Inflammatory macrophage (primary cell): Measurements from ENCODE around the gene TFAP2B.

Source experiments
- DNase-seq, 2 donors: peaks; one replicate each; pipeline ENCODE4 v3.0.0-alpha.2; 2020 to 2022
- total RNA-seq, 18 experiments: gene quantifications; one replicate each; lab custom pipeline; 2026; ENCODE audit warnings: mixed read lengths in 6 of 18, inconsistent platforms in 2 of 18; lab: John Stamatoyannopoulos, UW

The TFAP2B gene
- 0 to 0.07 (median 0) reads per million in 18 experiments for total RNA-seq

DNA sequence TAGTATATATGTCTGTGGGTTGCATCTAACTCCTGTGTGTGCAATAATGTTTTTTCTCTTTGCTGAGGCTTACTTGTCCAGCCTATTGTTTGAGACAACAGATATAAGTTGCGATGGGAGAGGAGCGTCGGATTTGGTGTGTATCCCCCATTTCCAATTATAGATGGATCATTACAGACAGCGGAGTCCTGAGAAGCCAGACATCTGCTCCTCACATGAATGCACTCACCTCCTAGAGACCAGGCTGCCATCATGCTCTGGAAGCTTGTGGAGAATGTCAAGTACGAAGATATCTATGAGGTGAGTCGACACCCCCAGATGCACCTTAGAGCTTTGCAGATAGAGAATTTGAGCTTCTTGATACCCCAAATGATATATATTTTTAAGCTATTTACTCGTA is at the start of gene TFAP2B:
Gene TFAP2B (plus strand): TSS at position 199 of the 400 bp plus-strand sequence. CDS start 21 bp downstream, at position 220.
- DNase-seq: no peak

DNA sequence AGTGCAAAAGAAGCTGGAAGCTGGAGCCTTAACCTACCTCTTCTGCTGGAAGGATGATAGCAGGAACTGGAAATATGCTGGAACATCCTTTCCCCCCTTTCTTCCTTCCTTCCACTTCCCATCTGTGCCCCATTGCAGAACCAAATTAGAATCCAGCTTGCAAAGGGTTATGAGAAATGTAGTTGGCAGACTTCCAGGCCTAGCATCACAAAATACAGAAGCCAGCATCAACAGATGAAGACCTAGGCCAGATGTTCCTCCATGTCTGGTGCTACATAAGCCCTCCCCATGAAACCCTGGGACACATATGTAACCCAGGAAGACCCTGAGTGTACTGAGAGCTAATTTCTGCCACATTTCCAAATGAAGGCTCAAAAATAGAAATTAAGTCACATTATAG is 40.0 kb upstream of the TFAP2B start:
- DNase-seq: no peak

DNA sequence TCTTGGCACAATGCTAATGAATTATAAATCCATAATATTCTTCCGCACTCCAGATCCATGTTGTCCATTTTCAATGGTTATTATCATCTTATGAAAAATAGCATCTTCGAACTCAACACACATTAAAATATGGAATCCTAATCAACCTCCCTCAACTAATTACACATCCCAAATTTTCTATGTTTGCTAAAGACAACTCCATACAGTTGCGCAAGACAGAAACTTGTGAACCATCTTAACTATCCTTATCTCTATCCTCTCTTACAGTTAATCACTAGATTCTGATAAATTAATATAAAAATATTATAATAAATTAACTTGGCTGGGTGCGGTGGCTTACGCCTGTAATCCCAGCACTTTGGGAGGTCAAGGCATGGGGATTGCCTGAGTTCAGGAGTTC is 38.3 kb upstream of the TFAP2B start:
- no peak for DNase-seq

DNA sequence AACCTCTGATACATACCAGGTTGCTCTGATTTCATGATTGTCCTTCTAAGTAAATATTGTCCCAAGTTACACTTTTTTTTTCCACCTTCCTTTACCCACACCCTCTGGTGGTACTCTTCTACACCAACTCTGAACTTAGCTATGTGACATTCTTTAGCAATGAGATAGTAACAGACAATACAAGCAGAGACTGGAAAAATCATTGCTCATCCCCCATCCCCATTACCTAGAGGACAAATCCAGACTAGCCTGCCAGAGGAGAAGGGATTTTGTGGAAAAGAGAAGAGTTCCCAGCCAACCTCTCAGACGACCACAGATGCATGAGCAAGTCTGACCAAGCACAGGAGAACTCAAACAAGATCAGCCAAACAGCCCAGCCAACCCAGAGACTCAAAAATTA is 32.8 kb upstream of the TFAP2B start:
- DNase-seq: no peak

DNA sequence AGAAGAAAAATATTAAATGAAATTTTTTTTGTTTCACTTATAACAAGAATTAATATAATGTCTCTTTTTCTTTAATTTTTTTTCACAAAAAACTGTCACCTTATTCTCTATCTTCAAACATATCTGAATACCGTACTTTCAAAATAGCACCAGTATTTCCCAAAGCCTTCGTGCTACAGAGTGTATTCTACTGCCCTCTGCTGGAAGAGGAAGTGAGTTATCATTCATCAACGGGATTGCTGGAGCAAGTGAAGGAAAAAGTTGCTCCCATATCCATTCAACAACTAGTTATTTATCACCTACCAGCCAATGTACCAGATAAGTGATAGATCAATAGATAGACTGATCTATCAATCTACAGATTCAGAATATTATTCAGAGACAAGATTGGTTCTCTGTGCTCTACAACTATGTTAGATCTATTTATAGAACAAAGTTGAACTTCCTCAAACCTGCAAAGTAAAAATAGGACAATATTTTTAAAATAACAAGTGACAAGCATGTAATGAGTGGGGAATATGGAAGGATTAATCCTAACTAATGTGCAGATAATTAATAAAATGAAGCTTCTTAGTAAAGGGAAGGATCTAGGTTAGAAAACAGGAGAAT is 26.7 kb upstream of the TFAP2B start:
- peak; percentile 40 to 41 for DNase-seq

DNA sequence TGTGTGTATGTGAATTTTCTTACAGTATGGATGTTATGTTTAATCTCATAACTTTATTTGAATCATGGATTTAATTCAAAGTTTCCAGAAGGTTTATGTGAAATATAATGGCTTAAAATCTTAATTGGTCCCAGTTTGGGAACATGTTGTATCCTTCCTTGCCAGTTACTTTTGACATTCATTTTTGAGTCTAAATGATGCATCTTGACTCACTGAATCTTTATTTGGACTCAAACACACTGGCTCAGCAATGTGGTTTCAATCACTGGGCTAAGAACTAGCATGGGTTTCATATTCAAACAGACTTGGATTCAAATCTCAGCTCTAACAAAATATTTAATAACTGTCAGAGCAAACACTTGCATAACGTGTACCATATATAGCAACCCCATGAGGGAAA is 25.9 kb upstream of the TFAP2B start:
- no peak for DNase-seq

DNA sequence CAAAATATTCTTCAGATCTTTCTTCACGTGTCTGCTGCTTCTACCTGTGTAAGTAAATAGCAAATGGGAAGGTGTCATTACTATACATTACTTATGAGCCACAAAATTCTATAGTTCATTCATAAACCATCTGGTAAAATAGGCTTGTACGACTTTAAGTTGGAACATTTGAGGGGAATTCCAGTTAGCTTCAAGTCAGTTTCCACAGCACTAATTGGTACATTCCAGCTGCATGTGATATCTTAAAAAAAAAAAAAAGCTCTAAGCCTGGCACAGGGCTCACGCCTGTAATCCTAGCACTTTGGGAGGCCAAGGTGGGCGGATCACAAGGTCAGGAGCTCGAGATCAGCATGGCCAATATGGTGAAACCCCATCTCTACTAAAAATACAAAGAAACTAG is 23.1 kb upstream of the TFAP2B start:
- DNase-seq: no peak

DNA sequence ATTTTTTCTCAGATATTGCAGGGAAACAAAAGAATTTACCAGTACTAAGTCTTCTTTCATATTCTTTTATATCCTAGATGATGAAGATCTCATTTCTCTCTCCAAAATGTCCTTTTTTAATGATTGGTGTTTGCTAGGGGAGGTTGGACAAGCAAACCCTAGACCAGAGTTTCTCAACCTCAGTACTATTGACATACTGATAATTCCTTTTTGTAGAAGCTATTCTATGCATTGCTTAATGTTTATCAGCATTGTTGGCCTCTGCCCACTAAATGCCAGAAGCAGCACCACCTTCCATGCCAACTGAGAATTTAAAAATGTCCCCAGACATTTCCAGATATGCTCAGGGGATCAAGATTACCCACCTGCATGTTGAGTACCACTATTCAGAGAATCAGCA is 14.4 kb upstream of the TFAP2B start:
- DNase-seq: no peak

DNA sequence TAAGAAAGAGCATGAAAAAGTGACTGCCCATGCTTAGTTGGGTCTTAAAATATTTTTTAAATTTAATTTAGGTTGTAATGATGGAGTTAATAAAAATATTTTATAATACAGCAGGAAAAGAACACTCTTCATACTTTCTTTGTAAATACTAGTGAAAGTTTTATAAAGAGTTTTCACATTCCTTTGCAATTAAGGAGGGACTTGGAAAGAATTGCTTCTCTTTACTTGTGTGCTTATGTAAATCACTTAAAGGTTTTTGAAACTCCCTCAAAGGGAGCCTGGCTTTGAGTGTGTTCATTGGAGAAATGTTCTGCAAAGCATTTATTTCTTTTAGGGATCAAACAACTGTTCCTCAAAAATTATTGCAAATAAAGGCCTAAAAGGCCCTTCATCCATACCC is 11.6 kb upstream of the TFAP2B start:
- DNase-seq: no peak

DNA sequence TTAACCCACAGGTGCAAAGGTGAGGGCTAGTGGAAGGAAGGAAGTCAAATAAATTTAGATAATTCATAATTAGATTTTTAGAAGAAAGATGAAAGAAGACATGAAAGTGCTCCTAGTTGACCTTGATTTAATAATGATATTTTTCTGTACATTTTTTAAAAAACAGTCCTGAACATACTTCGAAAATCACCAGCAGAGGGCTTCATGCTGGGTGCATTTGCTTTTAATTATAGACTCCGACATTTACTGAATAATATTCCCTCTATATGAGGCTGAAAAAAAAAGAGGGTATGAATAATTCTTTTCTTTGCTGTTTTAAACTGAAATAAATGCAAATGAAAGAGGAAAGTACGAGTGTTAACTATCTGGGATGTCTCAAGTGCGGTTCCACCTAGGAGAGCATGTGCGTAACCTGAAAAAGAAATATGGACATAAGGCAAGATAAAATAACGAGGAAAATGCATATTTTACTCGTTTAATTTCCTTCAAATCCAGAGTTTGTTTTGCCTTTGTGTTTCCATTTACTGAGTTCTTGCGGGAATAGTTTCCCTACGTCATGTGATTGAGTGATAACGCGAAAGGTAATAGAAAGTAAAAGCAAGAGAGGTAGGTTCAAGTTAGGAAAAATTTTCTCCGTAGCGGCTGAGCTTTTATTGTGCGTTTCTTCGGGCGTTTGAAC is 3.1 kb upstream of the TFAP2B start:
- DNase-seq: peak in 1 of 2 donors; percentile 10

DNA sequence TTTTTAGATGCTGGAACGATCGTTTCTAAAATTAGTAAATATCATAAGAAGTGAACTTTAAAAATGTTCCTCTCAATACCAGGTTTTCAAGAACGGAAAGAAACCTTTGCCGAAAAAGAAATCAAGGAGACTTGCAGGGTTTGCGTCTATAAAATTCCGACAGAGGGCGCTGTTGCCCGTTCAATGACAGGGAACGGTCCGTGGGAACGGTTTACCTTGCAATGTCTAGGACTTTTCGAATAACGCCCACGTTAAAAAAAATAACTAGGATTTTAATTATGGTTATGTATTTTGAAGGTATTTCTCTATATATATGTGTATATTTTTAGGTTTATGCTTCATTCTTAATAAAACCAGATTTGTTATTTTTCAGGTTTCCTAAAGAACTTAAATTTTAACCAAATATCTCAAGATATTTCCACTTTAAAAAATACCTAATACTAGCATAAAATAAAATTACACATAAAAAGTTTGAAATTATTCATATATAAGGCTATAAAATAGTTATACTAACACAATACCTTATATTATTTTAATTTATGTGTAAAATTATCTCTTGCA is 2.5 kb upstream of the TFAP2B start:
- DNase-seq: peak; percentile 77 to 78

DNA sequence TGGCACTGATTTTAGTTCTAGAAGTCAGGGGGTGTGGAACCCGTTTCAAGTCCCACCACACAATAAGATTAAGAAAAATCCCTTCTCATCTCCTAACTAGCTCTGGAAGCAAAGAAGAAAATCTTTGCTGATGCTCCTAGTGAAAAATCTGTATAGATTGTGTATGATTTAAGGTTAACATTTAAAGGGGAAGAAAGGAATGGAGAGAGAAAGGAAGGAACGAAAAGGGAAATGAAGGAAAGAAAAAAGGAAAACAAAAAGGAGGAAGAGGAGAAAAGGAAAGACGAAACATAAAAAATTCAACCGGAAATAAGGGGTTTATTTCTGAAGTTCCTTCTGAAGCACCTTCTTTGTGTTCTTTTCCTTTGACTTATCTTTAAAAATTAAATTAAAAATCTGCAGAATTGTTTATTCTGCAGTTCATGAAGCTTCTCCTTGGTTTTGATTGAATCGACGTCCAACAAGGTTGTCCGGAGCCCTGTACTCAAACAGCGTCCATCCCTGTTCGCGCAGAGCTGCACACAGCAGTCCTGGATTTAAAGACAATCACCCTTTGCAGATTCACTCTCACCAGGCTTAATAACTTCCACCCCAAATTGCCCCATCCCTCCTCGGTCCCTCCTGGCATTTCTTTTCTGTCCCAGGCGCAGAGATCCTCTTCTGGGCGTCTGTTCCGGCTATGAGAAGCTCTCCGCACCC is 1.6 kb upstream of the TFAP2B start:
- no peak for DNase-seq

DNA sequence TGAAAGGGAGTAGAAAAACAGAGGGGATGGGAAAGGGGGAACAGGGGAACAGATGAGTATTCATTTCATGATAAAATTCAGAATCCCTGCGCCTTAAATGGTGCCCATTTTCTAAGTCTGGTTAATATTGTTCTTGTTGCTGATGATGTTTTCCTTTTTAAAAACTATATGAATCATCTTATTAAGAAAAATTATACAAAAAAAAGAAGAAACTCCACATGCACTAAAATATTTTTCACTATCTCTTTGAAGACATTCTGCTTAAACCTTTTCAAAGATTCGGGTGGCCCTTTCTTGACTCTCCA is 1.1 kb upstream of the TFAP2B start:
- DNase-seq: no peak

DNA sequence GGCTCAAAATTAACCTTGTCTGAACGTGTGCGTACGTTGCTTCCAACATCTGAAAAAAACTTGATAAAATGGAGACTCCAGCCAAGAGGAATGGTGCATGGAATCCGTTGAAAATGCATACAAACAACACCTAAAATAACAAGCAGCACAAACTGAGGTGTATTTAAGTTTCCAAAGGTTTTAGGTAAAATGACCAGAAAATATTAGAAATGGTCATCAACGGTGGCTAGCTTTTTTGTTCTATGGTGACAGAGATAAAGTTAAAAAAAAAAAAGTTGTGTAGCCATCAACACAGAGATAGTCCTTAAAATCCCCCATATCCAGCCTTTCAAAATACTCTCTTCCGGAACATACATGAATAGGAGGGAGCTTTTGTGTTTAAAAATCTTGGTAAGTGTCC is 651 bp upstream of the TFAP2B start:
- no peak for DNase-seq

DNA sequence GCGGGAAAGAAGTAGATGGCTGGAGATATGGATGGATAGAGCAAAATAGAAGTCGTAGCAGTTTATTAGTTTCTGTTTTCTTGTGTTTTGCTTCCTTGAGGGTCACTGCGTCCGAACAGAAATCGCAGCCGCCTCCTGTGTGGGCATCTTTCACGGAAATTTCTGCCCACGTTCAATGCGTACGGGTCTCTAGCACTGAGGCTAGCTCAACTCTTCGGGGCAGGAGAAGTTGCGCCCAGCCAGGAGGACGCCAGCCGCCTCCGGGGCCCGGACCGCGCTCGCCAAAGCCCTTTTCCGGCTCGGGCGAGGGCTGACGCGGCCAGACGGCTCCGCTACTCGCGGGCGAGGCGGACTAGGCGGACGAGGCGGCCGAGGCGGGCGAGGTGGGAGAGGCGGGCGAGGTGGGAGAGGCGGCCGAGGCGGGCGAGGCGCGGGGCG is 814 bp downstream of the TFAP2B start:
- DNase-seq: no peak

DNA sequence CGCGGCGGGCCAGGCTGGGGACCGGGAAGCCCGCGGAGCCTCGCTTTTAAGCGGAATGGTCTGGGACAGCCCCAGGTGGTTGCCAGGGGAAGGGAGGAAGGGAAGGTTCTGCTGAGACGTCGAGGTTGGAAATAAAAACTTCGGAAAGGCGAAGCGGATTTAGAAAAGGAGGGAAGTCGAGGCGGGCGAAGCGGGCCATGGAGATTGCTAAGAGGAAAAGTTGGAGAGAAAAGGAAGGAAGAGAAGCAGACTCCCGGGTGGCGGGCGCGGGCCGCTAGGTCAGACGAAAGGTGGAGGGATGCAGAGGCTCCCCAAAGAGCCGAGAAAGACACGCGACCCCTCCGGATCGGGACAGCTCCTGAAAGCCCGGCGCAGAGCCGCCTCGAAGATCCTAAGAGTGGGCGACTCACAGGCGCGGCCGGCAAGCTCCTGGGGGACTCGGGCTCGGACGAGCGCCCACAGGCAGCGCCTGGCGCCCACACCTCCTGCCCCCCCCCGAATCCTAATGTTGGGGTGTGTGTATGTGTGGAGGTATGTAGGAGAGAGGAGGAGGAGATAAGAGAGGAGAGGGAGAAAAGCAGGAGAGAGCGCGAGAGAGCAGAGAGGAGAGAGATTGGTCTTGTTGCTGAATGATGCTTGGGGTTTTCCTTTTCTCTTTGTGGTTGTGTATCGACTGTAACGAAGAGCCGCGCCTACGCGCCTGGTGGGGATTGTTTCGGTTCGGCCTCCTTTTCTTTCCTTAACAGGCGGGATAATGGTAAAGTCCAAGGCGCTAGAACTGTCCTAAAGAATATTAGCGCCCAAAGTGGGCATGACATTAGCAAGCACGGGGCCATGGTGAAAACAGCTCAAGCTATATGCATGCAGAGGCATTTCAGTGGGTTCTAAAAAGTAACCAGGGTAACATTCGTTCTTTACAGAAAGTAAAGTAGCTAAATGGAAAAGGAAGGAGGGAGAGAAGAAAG is 1.5 kb downstream of the TFAP2B start:
- DNase-seq: no peak

DNA sequence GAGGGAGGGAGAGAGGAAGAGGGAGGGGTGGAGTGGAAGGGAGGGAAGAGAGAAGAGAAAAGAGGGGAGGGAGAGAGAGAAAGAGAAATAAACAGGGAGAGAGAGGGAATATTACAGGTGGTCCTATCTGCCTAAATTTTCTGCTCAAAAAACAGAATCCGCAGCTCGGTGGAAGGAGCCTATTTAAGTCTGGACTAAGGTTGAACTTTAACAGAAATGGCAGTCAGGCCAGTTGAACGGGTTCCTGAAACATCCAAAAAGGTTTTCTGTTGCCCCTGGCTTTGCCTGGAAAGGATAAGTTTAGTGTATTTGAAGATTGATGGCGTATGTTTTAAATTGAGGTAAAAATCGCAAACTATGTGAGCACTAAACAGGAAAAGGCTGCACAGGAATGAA is 2.2 kb downstream of the TFAP2B start:
- no peak for DNase-seq

DNA sequence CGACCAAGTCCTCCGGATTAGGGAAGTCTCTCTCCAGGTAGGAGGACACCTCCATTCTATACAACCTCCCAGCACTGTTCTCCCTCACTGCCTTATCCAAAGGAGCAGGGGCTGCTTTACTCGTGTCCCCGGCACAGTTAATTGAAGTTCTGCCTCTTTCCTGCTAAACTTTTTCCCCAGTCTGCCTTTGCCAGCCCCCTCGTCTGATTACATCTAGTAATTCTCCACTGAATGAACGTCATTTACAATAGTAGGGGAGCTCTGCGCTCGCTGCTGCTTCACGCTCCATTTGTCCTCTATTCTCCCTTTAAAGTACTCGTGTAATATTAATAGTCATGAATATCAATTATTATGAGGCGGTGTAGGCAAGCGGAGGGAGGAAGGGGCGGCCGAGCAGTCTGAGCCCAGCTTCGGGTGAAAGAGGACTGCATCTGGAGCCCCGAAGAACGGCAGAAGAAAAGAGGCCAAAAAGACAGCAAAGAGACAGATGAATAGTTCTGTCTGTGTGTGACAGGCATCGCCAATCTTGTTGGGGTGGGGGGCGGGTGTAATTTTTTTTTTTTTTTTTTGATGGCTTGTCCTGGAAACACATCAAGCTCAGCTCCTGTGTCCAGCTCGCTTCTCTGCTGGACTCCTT is 2.9 kb downstream of the TFAP2B start:
- DNase-seq: no peak

DNA sequence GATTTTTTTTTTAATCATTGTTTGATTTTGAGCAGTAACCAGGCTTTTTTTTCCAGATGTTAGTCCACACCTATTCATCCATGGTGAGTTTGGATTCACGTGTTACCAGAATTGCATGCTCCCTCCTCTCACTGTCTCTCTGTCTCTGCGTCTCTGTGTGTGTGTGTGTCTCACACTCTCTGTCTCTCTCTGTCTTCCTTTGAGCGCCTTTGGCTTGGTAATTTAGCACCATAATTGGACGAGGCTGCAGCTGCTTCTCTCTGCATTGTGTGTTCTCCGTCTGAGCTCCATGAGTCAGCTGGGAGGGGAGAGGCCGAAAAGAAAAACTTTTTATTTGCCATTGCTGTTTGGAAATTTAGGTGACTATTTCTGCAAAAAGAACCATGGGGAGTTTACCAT is 3.4 kb downstream of the TFAP2B start:
- DNase-seq: no peak

DNA sequence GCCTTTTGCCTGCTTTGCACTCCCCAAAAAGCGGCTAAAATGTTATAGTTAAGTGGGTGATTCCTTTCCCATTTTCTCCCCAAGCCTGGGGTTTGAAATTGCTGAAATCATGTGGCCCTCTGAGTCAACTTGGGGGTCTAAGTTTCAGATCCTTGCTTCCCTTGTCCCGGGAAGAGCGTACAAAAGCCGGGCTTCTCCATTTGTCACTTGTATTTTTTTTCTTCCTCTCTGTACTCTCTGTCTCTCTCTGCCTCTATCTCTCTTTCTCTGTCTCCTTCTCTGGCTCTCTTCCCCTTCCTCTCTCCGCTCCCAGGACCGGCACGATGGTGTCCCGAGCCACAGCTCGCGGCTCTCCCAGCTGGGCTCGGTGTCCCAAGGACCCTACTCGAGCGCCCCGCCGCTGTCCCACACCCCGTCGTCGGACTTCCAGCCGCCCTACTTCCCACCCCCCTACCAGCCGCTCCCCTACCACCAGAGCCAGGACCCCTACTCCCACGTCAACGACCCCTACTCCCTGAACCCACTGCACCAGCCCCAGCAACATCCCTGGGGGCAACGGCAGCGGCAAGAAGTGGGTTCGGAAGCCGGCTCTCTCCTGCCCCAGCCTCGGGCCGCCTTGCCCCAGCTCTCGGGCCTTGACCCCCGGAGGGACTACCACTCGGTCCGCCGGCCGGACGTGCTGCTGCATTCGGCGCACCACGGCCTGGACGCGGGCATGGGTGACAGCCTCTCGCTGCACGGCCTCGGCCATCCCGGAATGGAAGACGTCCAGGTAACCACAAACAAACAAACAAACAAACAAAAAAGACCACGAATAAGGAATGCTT is 4.6 kb downstream of the TFAP2B start:
- no peak for DNase-seq

DNA sequence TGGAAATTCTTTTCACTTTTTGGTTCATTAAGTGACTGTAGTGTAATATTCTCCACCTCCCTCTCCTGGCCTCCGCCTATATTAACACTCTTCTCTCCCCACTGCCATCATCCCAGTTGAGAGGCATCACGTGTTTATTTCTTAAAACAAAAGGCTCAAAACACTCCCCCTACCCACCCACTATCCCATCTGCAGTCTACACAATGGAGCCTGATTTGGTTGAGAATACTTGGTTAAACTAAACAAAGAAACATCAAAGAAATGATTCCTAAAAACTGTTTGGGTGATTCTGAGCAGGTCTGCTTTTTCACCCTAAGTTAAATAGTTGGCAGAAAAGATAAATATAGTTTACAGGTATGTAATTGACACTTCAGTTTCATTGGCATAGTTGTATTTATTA is 5.9 kb downstream of the TFAP2B start:
- no peak for DNase-seq
